CD4-positive, alpha-beta T cell treated with Interleukin-6 at 100 ng/mL for 8 hours (primary cell): ENCODE results near the gene ANAPC4.
A peak's percentile ranks its signal among the peaks of the same experiment; 100 is the strongest.

Experiments
- DNase-seq: peaks from one replicate; pipeline ENCODE4 v3.0.0-alpha.2; 2020; ENCODE audit warnings: mixed read lengths, low spot score

The ANAPC4 gene

DNA sequence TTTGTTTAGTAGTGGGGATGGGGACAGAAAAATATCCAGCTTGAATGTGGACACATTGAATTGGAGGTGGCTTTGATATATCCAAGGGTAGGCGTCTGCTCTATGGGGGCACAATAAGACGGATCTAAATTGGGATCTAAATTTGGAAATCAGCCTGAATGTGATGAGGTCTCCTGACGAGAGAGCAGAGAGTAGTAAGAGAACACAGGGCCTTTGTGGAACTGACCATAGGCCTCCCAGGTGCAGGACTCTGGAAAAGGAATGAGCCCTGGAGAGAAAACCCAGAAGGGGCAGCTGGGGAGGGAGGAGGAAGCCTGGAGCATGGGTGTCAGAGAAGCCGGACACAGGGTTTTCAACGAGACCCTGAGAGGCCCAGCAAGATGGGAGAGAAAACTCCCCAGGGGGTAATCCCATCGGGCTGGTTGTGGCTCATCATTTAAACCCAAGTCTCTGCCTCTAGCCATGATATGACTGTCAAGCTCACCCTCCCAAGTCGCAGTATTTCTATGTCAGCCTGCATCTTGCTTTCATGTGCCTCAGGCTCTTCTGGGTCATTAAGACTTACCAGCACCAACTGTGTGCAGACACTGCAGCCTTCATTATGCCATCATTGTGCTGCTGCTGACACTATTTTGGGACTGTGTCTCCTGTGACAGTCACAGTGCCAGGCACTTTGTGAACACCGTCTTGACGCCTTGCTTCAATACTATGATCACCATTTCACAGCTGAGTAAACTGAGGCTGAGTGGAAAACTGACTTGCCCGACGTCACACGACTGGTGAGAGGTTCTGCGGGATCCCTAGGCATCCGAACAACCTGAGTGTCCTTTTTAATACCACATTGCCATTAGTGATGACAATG is 57.1 kb downstream of the ANAPC4 start:
- no peak for DNase-seq

DNA sequence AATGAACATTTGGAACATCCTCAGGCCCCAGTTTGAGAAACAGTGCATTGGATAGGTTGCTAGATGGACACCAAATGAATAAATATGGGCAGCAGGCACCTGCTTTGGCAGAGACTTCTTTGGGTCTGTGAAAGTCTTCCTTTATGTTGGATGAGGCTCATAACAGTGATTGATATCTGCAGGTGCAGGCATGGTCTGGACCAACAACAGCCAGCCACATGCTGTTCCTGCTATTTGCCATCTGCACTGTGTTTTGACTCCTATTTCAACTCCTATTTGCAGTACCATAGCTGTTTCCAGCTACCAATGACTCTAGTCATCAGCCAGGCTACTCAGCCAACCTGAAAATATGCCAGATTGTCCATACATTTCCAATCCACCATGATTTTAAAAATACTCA is 60.9 kb downstream of the ANAPC4 start:
- no peak for DNase-seq

DNA sequence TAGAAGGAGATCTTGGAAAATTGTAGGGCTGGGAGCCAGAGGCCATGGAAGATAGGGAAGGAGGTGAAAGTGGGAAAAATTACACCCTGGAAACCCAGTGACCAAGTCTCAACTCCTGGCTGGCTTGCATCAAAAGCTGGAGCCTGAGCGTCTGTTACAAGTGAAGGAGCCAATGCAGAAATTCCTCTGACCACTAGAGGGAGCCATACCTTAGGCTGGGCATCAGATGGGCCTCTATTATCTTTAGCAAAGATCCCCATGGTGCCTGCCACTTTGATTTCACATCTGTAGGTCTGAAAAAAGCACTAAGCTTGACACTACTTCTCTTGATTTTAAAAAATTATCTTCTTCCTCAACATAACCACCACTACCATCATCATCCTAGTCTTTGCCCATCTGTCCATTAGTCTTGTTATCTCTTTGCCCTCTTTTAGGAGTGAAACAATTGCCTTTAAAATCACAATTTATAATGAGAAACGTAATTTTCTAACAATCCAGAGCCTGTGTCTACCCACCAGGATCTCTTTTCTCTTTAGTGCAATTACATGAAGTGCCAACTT is 62.9 kb downstream of the ANAPC4 start:
- DNase-seq = peak; percentile 41

DNA sequence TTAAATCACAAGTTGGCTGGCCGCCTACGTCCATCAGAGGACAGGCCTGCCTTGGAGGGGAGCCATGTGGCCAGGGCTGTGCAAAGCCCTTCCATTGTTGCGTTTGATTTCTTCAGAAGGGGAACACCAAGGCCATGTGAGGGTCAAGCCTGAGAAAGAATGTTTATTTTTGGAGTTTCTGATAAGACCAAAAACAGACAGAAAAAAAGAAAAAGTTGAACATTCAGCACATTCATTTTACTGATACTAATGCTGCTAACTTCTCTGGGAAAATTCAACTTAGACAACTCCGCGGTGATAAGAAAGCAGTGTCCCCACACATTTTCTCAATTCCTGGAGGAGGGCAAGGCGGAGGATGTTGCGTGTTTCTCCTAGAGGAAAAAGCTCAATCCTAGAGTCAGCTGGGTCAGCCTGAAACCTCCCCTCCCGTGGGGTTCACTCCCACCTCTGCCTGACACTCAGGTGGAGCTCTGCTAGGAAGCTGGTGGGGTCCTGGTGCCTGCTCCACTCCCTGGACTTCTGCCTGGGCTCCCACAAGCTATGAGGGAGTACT is 63.5 kb downstream of the ANAPC4 start:
- DNase-seq = no peak

DNA sequence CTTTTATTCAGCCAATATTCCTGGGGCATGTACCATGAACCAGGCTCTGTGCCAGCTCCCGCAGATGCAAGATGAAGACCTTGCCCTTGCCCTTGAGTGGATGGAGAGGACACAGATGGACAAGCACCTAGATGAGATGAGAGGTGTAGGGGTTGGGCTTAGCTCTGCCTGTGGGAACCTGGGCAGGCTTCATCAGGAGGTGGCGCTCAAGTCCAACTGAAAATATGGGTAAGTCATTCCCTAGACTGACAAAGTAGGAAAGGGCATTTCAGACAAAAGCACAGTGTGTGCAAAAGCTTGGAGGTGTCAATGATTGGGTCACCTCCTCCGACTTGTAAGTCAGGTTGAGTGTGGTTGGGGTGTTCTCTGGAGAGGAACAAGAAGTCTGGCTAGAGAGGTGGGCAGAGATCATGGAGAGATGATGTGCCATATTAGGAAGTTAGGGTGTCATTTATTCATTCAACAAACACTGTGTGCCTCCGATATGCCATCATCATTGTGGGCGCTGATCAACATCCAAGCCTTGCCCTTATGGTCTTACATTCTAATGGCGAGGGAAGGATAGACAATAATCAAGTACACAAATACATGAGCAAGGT is 64.6 kb downstream of the ANAPC4 start:
- DNase-seq = no peak

DNA sequence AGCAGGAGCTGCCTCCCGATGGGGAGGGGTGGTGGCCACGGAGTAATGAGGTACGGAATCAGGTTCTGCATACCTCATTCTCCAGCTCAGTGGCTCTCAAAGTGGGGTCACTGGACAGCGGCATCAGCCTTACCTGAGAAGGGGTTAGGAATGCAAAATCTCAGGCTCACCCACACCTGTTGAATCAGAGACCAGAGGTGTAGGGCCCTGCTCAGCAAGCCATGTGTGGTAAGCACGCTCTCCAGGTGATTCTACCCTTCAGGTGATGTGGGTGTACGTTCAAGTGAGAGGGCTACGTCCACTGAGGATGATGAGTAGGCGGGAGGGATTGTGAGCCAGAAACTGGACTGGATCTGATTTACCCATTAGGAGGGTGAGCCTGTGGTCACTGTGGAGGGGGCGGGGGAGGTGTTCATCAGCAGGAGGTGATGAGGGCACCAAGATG is 65.8 kb downstream of the ANAPC4 start:
- no peak for DNase-seq

DNA sequence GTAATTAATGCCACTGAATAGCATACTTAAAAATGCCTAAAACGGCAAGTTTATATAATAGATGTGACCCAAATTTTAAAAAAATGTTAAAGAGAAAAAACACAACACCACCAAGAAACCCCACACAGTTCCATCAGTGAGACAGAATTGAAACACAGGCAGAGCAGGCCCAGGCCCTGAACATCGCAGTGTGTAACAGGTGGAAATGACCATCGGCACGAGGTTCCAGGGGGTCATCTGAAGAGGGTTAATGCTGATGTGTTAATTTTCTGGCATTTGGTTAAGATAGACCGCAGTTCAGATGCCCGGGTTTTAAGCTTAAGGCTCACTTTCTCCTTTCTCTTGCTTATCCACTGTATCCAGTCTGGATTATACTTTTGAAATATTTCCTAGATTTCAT is 66.8 kb downstream of the ANAPC4 start:
- no peak for DNase-seq

DNA sequence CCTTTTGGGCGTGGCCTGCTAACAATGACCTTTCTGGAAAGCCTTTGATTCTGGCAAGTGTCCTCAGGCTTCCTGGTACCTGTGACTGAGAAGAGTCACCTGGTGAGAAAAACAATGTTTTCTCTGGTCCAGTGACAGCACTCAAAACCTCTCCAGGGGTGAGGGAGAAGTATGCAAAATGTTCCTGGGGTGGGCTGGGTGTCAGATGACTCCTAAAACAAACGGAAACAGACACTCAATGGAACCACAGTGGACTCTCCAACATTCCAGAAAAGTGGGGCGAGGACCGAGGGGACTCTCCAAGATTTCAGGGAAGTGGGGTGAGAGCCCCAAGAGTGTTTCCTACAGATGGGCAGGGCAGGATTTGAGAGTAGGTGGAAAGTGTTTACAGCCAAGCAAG is 69.5 kb downstream of the ANAPC4 start:
- DNase-seq = no peak

DNA sequence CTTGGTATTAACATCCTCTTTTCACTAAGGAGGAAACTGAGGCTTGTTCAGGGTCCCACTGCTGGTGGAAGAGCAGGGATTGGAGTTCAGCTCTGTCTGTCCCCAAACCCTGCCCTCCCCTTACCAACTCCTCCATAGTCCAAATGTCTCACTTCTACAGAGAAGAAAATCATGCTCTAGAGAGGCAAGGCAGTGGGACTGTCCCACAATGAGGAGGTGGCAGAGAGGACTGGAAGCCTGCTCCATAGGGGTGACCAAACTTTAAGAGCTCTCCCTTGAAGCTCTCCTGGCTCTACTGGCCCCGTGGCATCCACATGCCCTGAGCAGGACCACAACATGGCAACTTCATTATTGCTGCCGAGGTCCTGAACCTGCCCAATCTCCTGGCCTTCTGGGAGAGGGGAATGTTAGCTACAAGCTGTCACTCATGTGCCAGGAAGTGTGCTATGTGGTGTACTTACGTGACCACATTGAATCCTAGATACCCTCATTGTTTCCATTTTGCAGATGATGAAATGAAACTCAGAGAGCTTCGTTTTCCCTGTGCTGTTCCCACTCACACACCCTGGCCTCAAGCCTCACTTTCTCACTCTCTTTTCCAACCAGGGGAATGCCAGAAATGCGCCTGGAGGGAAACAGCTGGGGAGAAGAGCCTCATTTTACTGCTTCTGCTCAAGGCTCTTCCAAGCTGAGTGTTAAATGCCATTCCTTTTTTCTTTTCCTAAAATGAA is 71.5 kb downstream of the ANAPC4 start:
- no peak for DNase-seq

DNA sequence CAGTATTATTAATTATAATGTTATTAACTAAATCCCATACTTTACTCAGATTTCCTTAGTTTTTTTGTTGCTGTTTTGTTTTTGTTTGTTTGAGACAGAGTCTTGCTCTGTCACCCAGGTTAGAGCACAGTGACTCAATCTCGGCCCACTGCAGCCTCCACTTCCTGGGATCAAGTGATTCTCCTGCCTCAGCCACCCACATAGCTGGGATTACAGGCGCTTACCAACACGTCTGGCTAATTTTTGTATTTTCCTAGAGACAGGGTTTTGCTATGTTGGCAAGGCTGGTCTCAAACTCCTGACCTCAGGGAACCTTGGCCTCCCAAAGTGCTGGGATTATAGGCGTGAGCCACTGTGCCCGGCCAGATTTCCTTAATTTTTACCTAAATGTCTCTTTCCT is 72.2 kb downstream of the ANAPC4 start:
- no peak for DNase-seq

DNA sequence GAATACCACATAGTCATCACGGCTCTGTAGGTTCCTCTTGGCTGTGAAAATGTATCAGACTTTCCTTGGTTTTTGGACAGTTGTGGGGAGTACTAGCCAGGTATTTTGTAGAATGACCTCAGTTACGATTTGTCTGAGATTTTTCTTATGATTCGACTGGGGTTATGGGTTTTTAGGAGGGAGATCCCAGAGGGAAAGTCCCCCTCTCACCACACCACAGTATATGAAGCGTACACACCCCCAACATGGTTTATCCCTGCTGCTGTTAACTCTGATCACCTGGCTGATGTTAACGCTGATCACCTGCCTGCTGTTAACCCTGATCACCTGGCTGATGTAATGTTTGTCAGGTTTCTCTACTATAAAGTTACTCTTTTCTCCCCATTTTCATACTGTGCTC is 72.6 kb downstream of the ANAPC4 start:
- no peak for DNase-seq

DNA sequence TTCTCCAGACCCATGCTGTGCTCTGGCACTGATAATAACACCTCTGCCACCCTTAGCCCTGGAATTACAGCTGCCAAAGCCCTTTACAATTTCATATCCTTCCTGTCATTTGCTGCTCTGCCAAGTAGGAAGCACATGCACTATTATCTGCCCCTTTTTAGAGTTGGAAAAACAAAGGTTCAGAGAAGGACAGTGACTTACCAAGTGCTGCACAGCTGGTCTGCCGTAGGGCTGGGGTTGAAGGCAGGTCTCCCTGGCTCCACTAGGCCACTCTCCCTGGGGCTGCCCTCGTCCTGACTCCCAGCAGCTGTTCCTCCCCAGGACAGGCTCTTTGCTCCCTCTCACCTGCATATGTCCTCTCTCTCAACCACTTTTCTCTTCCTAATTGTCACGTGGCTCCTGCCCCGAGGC is 73.4 kb downstream of the ANAPC4 start:
- DNase-seq = no peak

DNA sequence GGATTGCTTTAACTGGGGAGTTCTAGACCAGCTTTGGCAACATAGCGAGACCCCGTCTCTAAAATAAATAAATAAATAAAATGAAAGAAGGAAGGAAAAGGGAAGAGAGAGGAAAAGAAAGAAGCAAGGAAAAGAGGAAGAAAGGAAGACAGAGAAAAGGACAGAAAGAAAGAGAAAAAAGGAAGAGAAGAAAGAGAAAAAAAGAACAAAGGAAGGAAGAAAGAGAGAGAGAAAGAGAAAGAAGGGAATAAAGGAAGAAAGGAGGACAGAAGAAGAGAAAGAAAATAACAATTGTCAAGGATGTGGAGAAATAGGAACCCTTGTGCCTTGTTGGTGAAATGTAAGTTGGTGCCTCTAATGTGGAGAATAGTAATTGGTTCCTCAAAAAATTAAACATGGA is 74.6 kb downstream of the ANAPC4 start:
- DNase-seq = no peak

DNA sequence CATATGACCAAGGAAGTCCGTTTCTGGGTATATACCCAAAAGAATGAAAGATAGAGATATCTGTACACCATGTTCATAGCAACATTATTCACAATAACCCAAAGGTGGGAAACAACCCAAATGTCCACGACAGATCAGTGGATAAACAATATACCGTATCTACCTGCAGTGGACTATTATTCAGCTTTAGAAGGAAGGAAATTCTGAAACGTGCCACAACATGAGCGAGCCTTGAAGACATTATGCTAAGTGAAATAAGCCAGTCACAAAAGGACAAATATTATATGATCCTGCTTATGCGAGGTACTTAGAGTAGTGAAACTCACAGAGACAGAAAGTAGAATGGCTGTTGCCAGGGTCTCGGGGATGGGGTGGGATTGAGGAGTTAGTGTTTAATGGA is 75.0 kb downstream of the ANAPC4 start:
- no peak for DNase-seq

DNA sequence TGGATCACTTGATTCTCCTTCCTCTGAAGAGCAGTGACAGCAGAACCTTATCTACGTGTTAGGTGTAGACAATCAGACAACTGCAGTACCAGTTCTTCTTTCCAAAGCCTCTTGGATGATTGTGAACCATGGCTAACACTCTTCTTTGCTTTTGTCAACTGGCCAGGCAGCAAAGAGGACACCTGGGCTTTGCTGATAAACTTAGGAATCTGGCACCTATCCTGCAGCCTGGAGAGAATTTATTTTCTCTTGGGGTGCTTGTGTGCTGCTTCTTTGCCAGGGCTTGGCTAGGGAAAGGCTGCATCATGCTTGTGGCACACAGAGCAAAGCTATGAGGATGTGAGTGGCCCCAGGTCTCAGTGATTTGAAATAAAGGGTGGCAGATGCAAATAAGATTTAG is 77.4 kb downstream of the ANAPC4 start:
- DNase-seq = no peak

DNA sequence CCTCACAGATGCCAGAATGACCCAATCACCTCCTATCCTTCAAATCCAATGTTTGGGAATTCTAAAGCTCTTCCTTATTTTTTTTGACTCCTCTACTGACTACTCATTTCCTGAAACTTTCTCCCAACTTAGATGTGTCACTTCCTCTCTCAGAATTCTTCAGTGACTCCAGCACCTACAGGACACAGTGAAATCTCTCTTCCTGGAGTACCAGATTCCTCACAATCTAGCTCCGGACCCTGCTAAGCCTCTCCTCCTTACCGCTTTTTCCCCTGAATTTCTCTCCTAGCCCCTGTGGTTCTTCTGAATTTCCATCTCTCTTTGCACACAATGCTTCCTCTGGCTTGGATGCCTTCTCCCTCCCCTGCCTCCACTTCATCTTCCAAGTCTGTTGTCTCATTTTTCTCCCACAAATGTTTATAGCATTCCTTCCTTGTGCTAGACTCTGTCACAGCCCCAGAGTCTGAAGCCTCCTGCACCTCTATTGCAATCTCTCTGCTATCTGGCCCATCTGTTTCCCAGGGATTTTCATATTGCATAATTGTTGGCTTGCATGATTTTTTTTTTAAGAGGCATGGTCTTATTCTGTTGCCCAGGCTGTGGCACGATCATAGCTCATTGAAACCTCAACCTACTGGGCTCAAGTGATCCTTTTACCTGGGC is 80.1 kb downstream of the ANAPC4 start:
- no peak for DNase-seq

DNA sequence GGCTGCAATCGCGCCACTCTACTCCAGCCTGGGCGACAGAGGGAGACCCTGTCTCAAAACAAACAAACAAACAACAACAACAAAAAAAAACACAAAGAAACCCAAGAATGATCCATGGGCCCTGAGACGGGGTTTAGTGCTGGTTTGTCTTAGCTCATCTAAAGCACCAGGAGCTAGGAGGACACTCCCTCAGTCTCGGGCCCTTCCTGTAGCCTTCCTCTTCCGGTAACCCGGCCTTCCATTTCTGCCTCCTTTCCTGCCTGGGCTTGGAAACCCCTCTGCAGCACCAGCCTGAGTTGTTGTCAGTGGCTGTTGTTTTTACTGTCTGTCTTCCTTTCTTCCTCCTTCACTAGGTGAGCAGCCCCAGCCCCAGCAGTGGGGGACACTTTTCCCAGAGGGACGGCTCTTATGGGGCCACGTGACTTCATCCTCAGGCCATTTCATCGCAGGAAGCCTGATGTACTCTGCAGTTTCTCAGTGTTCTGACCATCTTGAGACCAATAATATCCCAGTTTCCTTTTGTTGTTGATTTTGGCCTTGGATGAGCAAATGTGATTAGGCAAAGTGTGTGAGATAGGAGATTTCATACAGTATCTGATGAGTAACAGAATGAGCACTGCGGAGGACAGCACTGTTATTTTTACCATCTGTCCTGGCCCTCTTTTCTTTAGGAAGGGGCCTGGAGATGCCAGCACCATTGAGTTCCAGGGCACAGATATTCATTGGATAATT is 90.1 kb downstream of the ANAPC4 start:
- no peak for DNase-seq

DNA sequence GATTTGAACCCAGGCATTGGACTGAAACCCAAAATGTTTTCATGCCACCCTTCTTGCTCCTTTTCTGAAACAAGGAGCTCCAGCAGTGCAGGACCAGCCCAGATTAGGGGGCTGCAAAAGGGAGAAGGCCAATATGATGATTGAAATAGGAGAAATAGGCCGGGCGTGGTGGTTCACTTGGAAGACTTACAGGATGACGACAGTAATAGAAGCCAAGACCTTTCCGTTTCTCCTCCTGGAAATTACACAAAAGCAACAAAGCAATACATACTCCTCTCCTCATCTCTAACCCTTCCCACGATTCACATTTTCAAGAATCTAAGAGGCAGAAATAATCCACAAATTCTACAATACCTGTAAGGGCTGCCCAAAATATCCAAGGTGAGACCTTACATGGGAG is 90.8 kb downstream of the ANAPC4 start:
- DNase-seq = no peak
